ENCODE data around the gene BANK1.

DNA sequence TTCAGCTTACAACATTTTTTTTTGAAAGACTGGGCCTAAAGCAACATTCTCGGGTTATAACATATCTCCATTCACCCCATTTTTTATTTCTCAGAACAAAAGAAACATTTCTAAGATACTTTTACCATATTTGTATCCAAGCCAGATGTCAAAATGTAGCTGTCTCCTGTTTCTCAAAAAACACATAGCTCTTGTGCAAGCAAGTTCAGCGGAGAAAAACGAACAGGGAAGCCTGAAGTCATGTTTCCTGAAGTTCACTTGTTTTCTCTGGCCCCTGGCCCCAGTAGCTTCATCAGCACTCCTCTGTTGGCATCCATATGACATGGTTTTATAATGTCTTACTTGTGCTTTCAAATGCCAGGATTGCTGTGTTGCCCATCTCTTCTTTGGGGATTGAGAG is 218.2 kb downstream of the BANK1 start:
- TF ChIP-seq, protein P1, sequence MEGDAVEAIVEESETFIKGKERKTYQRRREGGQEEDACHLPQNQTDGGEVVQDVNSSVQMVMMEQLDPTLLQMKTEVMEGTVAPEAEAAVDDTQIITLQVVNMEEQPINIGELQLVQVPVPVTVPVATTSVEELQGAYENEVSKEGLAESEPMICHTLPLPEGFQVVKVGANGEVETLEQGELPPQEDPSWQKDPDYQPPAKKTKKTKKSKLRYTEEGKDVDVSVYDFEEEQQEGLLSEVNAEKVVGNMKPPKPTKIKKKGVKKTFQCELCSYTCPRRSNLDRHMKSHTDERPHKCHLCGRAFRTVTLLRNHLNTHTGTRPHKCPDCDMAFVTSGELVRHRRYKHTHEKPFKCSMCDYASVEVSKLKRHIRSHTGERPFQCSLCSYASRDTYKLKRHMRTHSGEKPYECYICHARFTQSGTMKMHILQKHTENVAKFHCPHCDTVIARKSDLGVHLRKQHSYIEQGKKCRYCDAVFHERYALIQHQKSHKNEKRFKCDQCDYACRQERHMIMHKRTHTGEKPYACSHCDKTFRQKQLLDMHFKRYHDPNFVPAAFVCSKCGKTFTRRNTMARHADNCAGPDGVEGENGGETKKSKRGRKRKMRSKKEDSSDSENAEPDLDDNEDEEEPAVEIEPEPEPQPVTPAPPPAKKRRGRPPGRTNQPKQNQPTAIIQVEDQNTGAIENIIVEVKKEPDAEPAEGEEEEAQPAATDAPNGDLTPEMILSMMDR (IDR thresholded peaks at IDR 0.05) = no peak
- TF ChIP-seq EZH2 (IDR thresholded peaks at IDR 0.05) (no peak), EZH2phosphoT487 (IDR thresholded peaks at IDR 0.05) (no peak)
